MM.1S (cell line): ENCODE data around the gene GCNT2.

Experiments
- DNase-seq: peaks from one replicate; pipeline ENCODE4 v3.0.0-alpha.2; 2015
- H2AFZ ChIP-seq: fragments of 300-600 bp; sonication (generic); 2 replicates; pipeline ENCODE4 v1.6.0; 2016; ENCODE audit warnings: antibody characterized with exemption, low read length
- H3F3A ChIP-seq: fragments of 300-600 bp; sonication (generic); 2 replicates; pipeline ENCODE4 v1.6.1; 2016; ENCODE audit warnings: mild to moderate bottlenecking, antibody characterized with exemption, low read length, moderate library complexity, mixed read lengths; ENCODE audit not compliant: insufficient read depth
- H3K27ac ChIP-seq: fragments of 300-600 bp; sonication (generic); 2 replicates; pipeline ENCODE4 v1.5.1; 2016; ENCODE audit warnings: mild to moderate bottlenecking, low read length
- H3K27me3 ChIP-seq: fragments of 300-600 bp; sonication (generic); replicated peaks from 2 replicates; pipeline ENCODE4 v1.6.0; 2016; ENCODE audit warnings: low read length; ENCODE audit not compliant: insufficient read depth
- H3K36me3 ChIP-seq: fragments of 300-600 bp; sonication (generic); replicated peaks from 2 replicates; pipeline ENCODE4 v1.6.1; 2016; ENCODE audit warnings: mild to moderate bottlenecking, low read length, mixed read lengths; ENCODE audit not compliant: insufficient read depth
- H3K4me1 ChIP-seq: fragments of 300-600 bp; sonication (generic); 2 replicates; pipeline ENCODE4 v1.6.1; 2016; ENCODE audit warnings: low read length, mixed read lengths
- H3K4me2 ChIP-seq: fragments of 300-600 bp; sonication (generic); 2 replicates; pipeline ENCODE4 v1.6.0; 2016; ENCODE audit warnings: low read depth, low read length
- H3K4me3 ChIP-seq: fragments of 300-600 bp; sonication (generic); 2 replicates; pipeline ENCODE4 v1.5.1; 2016; ENCODE audit warnings: low read length, mixed read lengths
- H3K79me2 ChIP-seq: fragments of 300-600 bp; sonication (generic); 2 replicates; pipeline ENCODE4 v1.6.1; 2016; ENCODE audit warnings: mixed run types, low read length, mixed read lengths
- H3K9ac ChIP-seq: fragments of 300-600 bp; sonication (generic); 2 replicates; pipeline ENCODE4 v1.6.1; 2016; ENCODE audit warnings: low read length, mixed read lengths
- H3K9me2 ChIP-seq: fragments of 300-600 bp; sonication (generic); replicated peaks from 2 replicates; pipeline ENCODE4 v1.6.1; 2016; ENCODE audit warnings: mild to moderate bottlenecking, low read length, mixed read lengths; ENCODE audit not compliant: insufficient read depth
- H3K9me3 ChIP-seq: fragments of 300-600 bp; sonication (generic); replicated peaks from 2 replicates; pipeline ENCODE4 v1.6.1; 2016; ENCODE audit warnings: mild to moderate bottlenecking, low read length, mixed read lengths; ENCODE audit not compliant: insufficient read depth
- H4K20me1 ChIP-seq: fragments of 300-600 bp; sonication (generic); 2 replicates; pipeline ENCODE4 v1.6.1; 2016; ENCODE audit warnings: mild to moderate bottlenecking, low read length, moderate library complexity, mixed read lengths; ENCODE audit not compliant: insufficient read depth
- EZH2 ChIP-seq: fragments of 300-600 bp; sonication (generic); optimal IDR thresholded peaks from 2 replicates; pipeline ENCODE3; 2017; ENCODE audit warnings: low read depth, mild to moderate bottlenecking, antibody characterized with exemption, low read length, mixed read lengths
- EZH2phosphoT487 ChIP-seq: fragments of 300-600 bp; sonication (generic); IDR thresholded peaks from 2 replicates; pipeline ENCODE4 v1.6.1; 2018; ENCODE audit warnings: antibody characterized with exemption, low read length
- TF ChIP-seq, protein P1 (sequence below): fragments of 300-600 bp; sonication (generic); IDR thresholded peaks from 2 replicates; pipeline ENCODE4 v1.5.1; 2016; ENCODE audit warnings: antibody characterized with exemption, low read length, mixed read lengths

The GCNT2 gene

DNA sequence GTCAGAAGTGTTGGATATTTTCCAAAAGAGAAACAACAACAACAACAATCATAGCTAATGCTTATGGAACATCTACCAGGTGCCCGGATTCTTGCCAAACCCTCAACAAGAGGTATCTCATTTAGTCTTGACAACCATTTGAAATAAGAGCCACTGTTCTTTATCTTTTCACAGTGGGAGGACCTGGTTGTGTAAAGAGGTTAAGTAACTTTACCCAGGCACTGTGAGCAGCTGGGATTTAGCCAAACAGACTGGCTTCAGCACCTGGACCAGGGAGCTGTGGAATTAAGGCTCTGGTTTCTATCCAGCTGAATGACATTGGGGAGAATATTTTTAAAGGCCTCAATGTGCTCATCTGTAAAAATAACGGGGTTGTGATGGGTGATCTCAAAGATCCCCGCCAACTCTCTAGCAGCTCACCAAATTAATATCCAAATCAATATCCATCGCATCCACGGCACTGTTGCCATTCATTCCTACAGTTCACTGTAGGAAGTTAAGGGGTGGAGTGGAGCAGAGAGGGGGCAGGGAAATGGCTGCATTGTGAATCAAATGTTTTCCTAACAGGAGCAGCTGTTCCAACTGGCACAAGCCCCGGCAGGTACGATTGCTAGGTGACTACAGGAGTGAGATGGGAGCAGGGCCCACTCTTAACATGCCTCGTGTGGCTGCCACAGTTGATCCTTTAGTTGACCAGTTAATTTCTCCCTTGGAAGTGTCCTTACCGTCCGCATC is 61.8 kb downstream of the GCNT2 start:
- Histone ChIP-seq H3K79me2 (no peaks in the 10 kb centered on the region), H3K4me2 (no peak overlapping the region), H3F3A (no peaks in the 10 kb centered on the region), H3K4me1 (no peaks in the 10 kb centered on the region), H3K27me3 (no peaks in the 10 kb centered on the region), H4K20me1 (no peaks in the 10 kb centered on the region), H2AFZ (no peak overlapping the region), H3K9me3 (no peaks in the 10 kb centered on the region), H3K36me3 (no peaks in the 10 kb centered on the region), H3K9me2 (no peaks in the 10 kb centered on the region), H3K4me3 (no peak overlapping the region), H3K9ac (no peak overlapping the region), H3K27ac (no peak overlapping the region)
- DNase-seq = no peak
- no peak for TF ChIP-seq EZH2
- TF ChIP-seq, protein P1, sequence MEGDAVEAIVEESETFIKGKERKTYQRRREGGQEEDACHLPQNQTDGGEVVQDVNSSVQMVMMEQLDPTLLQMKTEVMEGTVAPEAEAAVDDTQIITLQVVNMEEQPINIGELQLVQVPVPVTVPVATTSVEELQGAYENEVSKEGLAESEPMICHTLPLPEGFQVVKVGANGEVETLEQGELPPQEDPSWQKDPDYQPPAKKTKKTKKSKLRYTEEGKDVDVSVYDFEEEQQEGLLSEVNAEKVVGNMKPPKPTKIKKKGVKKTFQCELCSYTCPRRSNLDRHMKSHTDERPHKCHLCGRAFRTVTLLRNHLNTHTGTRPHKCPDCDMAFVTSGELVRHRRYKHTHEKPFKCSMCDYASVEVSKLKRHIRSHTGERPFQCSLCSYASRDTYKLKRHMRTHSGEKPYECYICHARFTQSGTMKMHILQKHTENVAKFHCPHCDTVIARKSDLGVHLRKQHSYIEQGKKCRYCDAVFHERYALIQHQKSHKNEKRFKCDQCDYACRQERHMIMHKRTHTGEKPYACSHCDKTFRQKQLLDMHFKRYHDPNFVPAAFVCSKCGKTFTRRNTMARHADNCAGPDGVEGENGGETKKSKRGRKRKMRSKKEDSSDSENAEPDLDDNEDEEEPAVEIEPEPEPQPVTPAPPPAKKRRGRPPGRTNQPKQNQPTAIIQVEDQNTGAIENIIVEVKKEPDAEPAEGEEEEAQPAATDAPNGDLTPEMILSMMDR = no peak
- TF ChIP-seq EZH2phosphoT487 = no peak

DNA sequence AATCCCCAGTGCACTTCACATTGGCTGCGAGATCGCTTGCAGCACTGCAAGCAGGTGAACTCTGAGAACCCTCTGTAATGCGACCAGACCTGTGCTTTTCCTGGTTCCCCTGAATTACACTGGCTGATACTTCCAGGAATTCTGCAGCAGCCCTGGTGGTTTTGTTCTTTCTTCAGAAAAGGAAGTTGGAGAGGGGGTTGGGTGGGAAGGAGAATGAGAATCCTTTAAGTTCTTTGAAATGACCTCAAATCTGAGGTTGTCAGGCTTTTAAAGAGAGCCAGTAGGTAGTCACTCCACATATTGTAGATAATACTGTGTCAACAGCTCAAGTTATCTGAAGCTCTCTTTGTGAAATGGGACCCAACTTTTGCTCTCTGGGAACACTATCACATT is 62.4 kb downstream of the GCNT2 start:
- Histone ChIP-seq H3K4me2 (no peak overlapping the region), H3K36me3 (no peaks in the 10 kb centered on the region), H3K4me3 (no peak overlapping the region), H4K20me1 (no peaks in the 10 kb centered on the region), H3K9me3 (no peaks in the 10 kb centered on the region), H3K27ac (no peak overlapping the region), H3K9me2 (no peaks in the 10 kb centered on the region), H2AFZ (no peak overlapping the region), H3K9ac (no peak overlapping the region), H3K4me1 (no peaks in the 10 kb centered on the region), H3F3A (no peaks in the 10 kb centered on the region), H3K27me3 (no peaks in the 10 kb centered on the region), H3K79me2 (no peaks in the 10 kb centered on the region)
- no peak for DNase-seq
- TF ChIP-seq EZH2phosphoT487 (no peak), EZH2 (no peak)
- TF ChIP-seq, protein P1 = no peak

DNA sequence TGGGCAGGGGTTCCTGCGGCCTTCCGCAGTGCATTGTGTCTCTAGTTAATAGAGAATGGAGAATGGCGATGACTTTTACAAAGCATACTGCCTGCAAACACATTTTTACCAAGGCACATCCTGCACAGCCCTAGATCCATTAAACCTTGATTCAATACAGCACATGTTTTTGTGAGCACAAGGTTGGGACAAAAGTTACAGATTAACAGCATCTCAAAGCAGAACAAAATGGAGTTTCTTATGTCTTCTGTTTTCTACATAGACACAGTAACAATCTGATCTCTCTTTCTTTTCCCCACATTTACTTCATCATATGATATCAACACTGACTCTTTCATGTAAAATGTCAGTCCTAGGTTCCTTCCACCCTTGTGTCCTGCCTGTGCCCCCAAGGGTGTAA is 63.5 kb downstream of the GCNT2 start:
- H3K9me3 ChIP-seq = no peaks in the 10 kb centered on the region
- H3K4me1 ChIP-seq = no peaks in the 10 kb centered on the region
- H3K4me3 ChIP-seq = no peak overlapping the region
- DNase-seq = no peak
- H2AFZ ChIP-seq = no peak overlapping the region
- H4K20me1 ChIP-seq = no peaks in the 10 kb centered on the region
- no peak overlapping the region for H3K4me2 ChIP-seq
- H3K9me2 ChIP-seq = no peaks in the 10 kb centered on the region
- no peaks in the 10 kb centered on the region for H3K36me3 ChIP-seq
- no peak overlapping the region for H3K9ac ChIP-seq
- H3F3A ChIP-seq = no peaks in the 10 kb centered on the region
- H3K79me2 ChIP-seq = no peaks in the 10 kb centered on the region
- H3K27ac ChIP-seq = no peak overlapping the region
- H3K27me3 ChIP-seq = no peaks in the 10 kb centered on the region
- TF ChIP-seq, protein P1 = no peak
- TF ChIP-seq EZH2 = no peak
- TF ChIP-seq EZH2phosphoT487 = no peak
